ENCODE data around the gene IQSEC2.

GRCh38 chrX:53253293-53254020 is 27.9 kb downstream of the IQSEC2 start:
- TF ChIP-seq POLR2A (IDR thresholded peaks at IDR 0.05) (no peak), CTCF (IDR thresholded peaks at IDR 0.05) (no peak)
